Fibroblast of skin of left biceps (primary cell): ENCODE data around the gene APBA2.

ENCODE experiments used
- DNase-seq, 2 experiments: peaks; one replicate each; pipeline ENCODE4 v3.0.0-alpha.2; 2013; ENCODE audit warnings: low read depth in 2 of 2

Gene APBA2

DNA sequence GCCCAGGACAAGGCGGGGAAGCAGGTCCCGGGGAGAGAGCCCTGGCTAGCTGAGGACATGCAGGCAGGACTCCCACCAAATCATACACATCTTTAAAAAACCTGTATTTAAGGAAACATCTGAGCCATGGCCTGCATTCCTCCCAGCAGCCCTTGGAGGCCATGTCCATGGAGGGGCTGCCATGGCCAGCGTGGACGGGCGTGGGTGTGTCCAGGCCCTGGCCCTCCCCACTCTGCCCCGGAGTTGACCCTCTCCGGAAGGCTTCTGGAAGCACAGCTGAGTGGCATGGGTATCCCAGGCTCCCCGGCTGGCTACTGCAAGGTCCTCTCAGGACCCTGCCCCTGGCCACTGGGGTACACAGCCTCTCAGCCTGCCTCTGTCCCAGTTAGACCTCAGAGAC lies 234.1 kb downstream of the APBA2 start:
- DNase-seq: no peak

DNA sequence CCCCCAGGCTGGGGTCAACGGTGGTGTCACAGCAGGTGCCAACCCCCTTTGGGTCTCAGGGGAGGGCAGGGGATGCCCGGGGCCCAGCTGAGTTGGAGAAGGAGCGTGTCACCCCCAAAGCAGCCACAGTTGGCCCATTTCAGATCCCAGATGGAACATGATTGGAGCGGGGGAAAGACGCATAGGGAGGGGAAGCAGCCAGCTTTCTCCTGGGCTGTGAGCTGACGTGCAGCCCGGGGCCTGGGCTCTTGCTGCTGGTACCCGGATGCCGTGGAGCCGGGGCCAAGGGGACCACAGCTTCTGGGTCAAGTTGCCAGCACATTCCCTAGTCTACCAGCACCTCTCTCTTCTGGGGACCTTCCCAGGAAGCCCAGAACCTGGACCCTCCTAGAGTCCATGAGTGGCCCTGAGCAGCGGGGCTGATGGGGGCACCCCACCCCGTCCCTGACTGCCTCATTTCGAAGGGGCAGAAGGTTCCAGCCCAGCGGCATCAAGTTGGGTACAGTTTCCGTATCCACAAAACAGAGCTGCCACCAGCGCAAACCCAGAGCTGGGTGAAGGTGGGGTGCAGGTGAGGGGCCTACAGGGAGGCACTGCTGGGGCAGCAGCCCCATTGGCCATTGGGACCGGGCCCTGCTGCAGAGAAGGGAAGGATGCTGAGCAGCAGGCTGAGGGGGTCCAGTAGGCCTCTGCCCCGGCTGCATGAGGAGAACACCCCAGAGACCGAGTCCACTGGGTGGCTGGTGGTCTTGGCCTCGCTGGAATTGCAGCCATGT lies 235.0 kb downstream of the APBA2 start:
- DNase-seq: no peak

DNA sequence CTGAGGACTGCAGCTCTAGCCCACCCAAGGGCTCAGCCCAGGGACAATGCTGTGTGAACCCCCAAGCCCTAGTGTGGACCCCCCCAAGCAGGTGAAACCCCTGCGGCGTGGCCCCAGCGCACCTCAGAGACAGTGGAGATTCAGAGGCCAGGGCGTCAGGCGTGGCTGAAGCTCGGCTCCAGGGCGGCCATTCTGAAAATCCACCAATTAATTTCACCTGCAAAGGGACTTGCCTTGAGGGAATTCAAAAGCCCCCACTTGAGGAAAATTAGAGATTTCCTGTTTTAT lies 235.5 kb downstream of the APBA2 start:
- DNase-seq: no peak

DNA sequence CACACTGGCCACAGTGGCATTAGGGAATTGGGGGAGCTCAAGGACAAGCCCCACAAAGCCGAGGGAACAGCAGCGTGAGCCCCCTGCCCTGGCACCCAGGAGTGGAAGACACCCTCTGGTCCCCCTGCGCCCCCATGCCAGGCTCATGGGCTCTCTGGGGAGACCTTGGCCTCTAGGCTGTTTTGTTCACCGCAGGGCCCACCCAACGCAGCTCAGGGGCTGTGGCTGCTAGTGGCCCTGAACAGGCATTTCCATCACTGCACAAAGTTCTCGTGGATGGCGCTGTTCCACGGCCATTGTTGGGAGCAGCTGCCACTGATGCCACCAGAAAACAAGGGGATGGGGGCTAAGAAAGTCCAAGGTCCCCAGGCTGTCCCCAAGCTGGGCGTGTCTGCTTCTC lies 236.1 kb downstream of the APBA2 start:
- no peak for DNase-seq

DNA sequence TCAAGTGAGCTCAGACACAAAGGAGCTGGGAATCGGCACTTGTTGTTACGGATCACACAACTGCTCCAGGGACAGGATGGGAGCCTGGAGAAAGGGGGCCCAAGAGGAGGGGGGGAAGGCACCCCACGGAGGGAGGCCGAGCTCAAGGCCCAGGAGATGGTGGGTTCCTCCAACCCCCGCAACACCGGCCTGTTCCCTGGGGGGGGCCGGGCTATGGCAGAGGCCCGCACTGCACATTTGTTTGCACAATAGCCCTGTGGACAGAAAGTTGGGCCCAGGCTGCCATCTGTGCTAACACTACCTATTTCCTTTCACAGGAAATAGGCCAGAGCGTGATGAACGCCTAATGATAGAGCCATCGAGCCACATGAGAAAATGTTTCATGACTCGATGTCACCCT lies 236.7 kb downstream of the APBA2 start:
- no peak for DNase-seq

DNA sequence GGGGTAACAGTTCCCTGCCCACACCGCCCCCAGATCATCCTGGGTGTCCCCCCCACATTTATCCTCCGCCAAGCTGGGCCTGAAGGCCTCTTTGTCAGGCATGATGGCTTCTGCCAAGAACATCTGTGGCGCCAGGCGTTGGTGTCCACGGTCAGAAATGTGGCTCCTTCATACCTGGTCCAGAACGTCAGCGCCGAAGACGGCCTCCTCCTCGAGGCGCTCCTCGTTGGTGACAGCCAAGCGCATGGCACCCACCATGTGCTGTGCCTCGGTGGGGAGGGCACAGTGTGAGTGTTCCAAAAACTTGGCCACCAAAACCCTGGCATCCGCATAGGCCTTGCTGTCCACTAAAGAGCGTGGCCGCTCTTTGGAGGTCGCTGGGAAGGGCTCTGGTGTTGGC lies 237.4 kb downstream of the APBA2 start:
- DNase-seq: no peak

DNA sequence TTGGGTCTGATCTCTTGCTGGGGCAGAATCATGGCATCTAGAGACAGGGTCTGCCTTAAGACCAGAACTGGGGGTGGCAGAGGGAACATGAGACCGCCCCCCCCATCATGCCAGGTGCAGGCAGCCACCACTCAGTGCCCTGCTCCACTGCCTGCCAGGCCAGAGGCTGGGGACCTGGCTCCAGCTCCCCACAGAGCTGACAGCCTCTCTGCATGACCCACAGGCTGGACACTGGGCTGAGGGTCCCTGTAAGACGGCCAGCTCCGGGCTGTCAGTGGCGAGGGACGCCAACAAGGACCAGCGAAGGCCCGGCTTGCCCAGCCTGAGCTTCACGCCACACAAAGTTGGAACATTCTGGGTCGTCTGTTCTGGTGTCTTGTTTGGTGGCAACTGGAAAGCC lies 238.2 kb downstream of the APBA2 start:
- DNase-seq: no peak

DNA sequence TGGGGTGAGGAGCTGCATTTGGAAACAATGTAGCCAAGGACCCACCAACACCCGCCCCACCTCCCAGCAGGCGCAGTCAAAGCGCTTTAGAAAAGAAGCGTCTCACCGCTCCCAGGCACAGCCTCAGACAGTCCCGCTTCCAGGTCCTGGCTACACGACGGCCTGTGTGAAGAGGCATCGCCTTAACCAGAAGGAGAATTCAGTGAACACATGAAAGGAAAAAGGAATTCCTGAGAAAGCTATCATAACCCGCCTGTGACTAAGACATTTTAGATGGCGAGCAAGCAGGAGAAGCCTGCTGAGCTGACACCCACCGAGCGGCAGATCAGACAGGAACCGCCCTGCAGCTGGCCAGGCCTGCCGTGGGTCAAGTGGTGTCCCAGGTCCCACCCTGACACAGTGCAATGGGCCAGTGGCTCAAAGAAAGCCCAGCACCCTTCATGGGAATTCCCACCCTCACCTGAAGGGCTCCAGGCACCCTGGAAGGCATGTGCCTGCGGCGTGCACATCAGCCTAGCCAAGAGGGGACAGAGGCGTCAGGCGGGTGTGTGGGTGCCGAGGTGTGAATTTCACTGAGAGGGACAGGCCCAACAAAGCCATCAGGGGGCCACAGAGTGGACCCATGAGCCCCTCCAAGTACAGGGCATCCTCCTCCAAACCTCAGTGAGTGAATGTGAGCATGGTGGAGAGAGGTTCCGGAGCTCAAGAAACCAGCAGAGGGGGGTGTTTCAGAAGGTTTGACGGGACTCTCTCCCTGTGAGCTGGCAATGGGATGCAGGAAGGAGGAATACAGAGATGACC lies 239.0 kb downstream of the APBA2 start:
- no peak for DNase-seq

DNA sequence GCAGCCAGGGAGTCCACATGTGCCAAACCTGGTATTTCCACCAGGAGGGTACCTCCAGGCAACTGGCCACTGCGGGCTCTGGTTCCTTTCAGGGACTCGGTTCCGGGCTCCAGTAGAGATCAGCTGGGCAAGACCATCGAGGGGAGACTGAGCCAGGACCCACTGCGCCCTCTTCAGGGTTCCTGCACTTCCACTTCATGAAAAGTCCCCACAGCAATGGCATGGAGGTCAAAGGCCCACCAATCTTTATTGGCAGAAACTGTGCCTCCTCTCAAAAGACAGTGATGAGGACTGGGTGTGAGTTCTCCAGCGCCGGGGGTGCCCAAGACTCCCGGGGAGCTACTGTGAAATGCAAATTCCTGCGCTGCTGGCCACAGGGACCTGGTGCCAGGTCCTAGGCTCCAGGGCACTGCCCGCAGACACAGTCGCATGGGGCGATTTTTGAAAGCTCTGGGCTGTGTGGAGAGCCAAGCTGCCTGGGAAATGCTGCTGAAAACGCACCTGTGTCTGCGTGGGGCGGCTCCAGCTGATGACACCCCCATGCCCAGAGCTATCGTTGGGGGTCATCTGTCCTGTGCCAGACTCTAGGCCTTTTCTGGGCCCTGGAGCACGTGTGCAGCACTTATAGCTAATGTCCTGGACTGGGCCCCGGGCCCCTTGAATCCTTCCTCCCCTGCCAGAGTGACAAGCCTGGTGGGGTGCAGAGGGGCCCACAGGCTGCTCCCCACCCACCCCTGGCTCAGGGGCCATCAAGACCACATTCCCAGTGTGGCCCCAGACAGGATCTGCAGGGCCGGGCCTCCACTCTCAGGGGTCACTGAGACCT lies 239.8 kb downstream of the APBA2 start:
- DNase-seq: no peak

DNA sequence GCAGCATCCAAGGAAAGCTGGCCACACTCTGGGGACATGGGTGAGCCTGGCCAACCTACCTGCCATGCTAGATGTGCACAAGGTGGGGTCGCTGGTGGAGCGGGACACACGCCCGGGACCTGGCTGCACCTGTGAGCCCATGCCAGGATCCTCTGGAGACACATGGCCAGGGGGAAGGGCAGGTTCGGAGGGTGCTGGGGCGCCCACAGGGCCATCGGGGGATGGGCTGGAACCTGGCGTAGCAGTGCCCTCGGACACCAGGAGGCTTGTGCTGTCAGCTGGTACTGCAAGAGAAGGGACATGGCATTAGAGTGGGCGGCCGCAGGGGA lies 240.4 kb downstream of the APBA2 start:
- no peak for DNase-seq

DNA sequence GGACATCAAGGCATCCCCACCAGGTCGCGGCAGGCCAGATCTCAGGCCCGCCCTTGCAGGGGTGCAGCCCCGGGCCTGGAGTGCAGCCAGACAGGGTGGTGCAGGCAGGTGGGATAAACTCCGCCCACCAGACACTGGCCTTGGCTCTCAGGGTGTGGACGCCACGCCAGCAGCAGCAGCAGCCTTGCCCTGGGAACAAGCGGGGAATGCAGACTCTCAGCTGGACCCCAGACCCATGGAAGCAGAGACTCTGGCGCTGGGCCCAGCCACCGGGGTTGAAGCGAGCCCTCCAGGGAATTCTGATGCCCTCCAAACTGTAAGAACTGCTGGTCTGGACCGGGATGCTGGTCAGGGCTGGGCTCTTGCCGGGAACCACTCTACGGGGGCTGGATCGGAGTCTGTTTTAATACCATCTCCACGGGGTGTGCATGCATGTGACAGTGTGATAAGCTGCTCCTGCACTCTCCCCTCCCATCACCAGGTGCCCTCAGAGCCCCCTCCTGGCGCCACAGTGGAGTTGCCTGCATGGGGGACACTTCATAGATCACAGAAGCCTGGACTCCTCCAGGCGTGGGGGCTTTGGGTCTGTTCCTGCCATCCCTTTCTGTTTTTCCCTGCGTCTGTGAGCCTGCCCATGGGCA lies 241.2 kb downstream of the APBA2 start:
- DNase-seq: no peak

DNA sequence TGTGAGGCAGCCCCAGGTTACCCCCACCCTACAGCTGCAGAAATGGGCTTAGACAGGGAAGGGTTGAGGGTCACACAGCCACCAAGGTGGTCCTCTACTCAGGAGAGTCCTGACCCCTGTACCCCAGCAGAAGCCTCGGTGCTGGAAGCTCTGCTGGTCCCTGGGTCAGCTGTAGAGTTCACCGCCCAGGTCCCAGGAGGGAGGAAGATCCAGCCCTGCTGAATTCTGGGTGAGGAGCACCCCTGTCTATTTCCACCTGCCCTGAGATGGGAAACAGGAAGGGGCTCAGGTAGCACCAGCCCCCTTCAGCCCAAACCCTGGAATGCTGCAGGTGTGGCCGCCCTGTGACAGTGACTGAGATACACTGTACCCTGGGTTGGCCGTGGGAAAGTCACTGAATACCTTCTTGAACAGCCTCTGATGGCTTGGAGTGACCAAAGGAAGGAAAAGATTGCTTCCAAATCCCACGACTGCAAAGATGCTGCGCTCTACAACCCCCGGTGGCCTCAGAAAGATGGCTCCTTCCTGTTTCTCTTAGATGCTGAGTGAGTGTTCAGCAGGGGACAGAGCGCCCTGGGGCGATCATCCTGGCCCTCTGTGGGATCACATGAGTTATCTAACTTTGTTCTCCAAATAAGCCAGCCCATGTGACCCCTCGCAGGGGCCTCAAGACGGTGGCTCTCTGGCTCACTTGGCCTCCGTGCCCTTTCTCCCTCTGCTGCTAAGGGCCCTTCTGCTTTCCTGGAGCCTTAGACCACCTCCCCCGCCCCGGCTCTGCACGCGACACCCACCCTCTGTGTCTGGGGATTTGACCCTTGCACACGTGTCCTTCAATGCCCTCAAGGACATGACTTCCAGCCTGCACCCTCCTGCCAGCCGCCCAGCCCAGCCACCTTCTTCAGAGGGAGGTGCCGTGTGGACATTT lies 242.0 kb downstream of the APBA2 start:
- no peak for DNase-seq

DNA sequence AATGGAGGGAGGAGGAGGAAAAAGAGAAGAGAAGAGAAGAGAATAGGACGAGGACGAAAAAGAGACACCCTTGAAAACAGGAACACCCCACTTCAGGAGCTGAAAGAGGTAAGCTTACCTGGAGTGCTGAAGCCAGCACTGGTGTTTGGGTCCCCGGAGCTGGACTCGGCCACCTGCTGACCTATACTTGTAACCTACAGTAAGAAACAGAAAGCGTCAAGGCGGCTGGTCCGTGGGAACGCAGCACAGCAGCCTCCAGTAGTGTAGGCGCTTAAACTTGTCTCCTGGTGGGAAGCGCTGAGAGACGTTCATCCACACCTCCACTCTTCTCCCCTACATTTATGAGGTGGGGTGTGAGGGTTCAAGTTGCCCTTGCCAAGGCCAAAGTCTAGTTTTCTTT lies 242.9 kb downstream of the APBA2 start:
- DNase-seq: no peak

DNA sequence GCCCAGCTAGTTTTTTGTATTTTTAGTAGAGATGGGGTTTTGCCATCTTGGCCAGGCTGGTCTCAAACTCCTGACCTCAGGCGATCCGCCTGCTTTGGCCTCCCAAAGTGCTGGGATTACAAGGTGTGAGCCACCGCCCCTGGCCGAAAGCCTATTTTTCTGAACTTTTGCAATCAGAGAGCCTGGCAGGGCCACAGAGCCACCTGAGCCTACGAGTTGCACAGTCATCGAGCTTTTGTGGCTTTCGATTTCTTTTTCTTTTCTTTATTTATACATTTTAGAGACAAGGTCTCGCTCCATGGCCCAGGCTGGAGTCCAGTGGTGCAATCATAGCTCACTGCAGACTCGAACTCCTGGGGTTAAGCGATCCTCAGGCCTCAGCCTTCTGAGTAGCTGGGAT lies 243.4 kb downstream of the APBA2 start:
- DNase-seq: no peak

DNA sequence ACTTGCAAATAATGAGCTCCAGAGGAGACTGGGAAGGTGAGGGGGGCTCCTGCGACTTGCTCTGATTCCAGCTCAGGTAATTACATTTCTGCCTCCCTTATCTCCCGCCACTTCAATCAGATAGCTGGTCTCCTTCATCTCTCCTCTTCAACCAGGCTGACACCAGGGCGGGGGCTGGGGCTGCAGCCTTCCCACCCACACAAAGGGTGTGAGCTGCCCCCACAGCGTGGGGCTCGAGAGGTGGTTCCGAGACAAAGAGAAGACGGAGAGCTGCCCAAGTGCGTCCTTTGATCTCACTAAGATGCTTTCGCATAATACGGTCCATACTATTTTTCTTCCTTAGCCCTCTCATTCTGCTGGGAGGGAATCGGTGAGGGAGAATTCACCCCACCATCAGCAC lies 244.2 kb downstream of the APBA2 start:
- DNase-seq: no peak

DNA sequence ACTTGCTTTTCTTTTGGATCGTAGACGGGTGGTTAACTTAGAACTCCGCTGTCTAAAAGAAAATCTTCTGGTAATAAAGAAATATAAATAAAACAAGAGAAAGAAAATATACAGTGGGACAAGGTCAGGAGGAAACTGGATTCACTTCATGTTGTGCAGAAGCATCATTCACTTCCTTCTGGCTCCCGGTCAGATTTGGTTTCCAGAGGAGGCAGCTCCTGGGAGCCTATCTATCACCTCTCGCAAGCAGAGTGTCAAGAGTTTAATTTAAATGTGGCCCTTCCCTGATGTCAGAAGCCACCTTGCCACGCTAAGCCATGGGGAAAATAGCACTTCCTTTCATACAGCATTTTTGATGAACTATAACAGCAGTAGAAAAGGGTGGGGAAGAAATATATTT lies 244.7 kb downstream of the APBA2 start:
- no peak for DNase-seq

DNA sequence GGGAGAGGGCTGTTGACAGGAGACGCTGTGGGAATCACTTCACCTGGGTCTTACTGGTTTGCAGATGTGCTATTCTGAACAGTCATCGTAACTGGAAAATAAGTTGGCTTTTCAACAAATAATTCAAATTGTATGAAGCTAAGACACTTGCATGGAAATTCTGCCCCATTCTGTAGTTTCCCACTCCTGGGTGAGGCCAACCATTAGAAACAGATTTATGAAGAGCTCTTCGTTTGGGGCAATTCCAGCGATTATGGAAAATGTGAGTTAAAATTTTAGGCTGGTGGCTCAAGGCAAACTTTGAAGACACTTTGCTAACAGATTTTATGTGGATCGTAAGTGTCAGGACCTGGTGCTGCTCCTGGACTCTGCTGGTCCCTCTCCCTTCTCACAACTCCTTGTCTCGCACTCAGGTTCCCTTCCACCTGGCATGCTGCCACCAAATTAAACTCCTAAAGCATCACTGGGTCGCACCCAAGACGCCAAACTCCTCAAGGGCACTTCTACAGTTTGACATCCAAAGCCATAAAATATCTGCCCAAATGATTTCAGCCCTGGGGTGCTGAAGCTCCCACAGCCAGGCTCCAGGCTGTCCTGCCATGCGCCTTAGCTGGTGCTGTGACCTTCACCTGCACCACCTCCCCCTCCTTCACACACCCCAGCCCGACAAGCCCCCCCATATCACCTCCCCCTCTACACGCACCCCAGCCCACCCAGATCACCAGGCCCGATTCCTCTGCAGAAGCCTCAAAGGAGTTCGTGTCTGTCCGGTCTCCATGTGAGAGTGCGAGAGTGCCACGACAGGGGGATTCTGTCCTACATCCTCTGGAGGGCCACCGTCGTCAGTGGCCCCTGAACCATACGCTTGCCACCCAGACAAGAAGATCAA lies 245.4 kb downstream of the APBA2 start:
- no peak for DNase-seq

DNA sequence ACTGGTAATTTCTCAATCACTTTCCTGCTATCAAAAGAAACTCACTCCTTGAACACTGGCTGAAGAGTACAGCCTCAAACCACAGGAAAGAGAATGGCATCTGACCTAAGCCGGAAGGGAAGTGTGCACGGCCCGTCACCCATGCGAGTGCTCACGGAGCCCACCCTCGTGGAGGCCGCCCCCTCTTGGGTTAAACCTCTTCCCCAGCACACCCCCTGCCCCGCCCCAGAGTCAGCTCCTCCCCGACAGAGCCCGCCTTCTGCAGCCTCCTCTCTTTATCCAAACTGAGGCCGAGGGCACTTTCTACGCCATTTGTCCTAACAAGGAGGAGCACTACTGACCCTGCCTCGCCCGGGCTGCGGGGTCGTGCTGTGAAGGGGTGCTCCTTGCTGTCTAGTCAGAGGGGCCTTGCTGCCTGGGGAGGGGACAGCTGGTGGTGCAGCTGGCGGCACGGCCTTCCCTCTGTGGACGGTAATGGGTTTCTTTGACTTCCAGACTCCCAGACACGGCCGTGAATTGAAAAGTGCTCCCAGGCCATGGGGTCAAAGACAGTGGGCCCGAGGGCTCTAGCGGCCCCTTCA lies 246.2 kb downstream of the APBA2 start:
- DNase-seq: no peak

DNA sequence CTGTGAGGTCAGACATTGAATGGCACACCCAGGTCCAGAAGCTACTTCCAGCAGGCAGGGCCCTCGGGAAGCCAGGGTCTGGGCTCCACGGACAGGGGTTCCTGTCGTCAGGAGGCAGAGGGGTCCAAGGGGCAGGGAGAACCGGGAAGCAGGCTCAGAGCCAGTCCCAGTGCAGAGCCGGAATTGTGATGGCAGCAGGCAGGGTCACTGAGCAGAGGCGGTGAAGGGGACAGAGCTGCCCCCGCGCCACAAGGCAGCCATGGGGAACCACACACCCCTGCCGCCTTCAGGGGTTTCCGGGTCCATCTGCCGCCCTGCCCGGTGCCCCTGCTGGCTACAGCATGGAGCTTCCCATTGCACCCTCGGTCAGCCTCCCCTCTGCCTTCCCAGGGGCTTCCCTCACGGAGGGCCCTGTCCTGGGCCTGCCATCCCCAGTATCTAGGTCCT lies 247.0 kb downstream of the APBA2 start:
- DNase-seq: no peak

DNA sequence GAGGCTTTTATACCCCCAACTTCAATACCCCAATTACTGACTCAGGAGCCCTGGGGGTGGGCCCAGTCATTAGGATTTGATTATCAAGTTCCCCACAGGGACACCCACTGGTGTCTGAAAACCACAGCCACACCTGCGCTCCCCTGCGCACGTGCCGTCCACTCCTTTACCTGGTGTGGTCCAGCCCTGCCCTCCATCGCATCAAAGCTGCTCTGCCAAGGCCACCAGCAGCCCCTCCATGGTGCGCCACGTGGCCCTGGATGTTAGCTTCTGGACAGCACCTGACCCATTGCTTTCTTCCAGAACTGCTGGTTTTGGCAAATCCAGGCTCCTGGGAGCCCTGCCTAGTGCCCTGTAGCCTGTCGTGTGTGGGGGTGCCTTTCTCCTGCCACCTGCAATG lies 247.5 kb downstream of the APBA2 start:
- no peak for DNase-seq
